Type B pancreatic cell (in vitro differentiated cells): Measurements from ENCODE around the gene CRTC1. TPM values are rescaled to one million over a fixed set of nuclear protein-coding genes. Genes with fewer than 3 reads are reported as not detected.
"Not testable (repeated sequence)": the region's sequence is repeated elsewhere in the genome, so short reads cannot be mapped to it uniquely, and the experiment has no call there.

Experiments used
- DNase-seq: peaks from one replicate; pipeline ENCODE4 v3.0.0; 2021; ENCODE audit warnings: mixed read lengths; ENCODE audit not compliant: unreplicated experiment; ENCODE audit errors: extremely low spot score
- H3K27ac Mint-ChIP-seq: 2 replicates; pipeline ENCODE4 v1.8.0; 2021; ENCODE audit warnings: mild to moderate bottlenecking, mixed read lengths
- H3K27me3 Mint-ChIP-seq: 2 replicates; pipeline ENCODE4 v1.8.0; 2021; ENCODE audit warnings: mixed read lengths
- H3K36me3 Mint-ChIP-seq: 2 replicates; pipeline ENCODE4 v1.8.0; 2021; ENCODE audit warnings: mixed read lengths
- H3K4me1 Mint-ChIP-seq: one replicate; pipeline ENCODE4 v1.8.0; 2021; ENCODE audit warnings: mixed read lengths; ENCODE audit not compliant: unreplicated experiment
- H3K4me3 Mint-ChIP-seq: 2 replicates; pipeline ENCODE4 v1.8.0; 2021; ENCODE audit warnings: mild to moderate bottlenecking, mixed read lengths
- H3K9me3 Mint-ChIP-seq: 2 replicates; pipeline ENCODE4 v1.8.0; 2021; ENCODE audit warnings: mixed read lengths
- CTCF ChIP-seq: fragments of 200-600 bp; sonication (generic); conservative IDR thresholded peaks from 2 replicates; pipeline ENCODE4 v1.5.0; 2021; ENCODE audit warnings: antibody characterized with exemption, mild to moderate bottlenecking
- total RNA-seq: library from RNA; stranded (reverse); gene quantifications from 2 replicates; pipeline ENCODE4 v1.2.1, GENCODE V29; 2021; ENCODE audit warnings: low replicate concordance

CRTC1 gene
- total RNA-seq, 1 donor from 2014 or later = 20.2 TPM

GRCh38 chr19:18730885-18731513 is 47.5 kb downstream of the CRTC1 start:
- no peaks in the 10 kb centered on the region for H3K36me3 Mint-ChIP-seq
- TF ChIP-seq CTCF = no peak
- H3K4me3 Mint-ChIP-seq = no peak overlapping the region
- H3K27me3 Mint-ChIP-seq = no peaks in the 10 kb centered on the region
- no peaks in the 10 kb centered on the region for H3K9me3 Mint-ChIP-seq
- no peak for DNase-seq
- H3K4me1 Mint-ChIP-seq = peaks cover 16% of the 10 kb centered on the region
- H3K27ac Mint-ChIP-seq = peak overlapping the region; percentile 14

- Mint-ChIP-seq H3K27me3 (no peaks in the 10 kb centered on the region), H3K36me3 (no peaks in the 10 kb centered on the region), H3K9me3 (no peaks in the 10 kb centered on the region), H3K27ac (peak overlapping the region; percentile 14), H3K4me3 (no peak overlapping the region), H3K4me1 (peaks cover 16% of the 10 kb centered on the region)
- no peak for TF ChIP-seq CTCF
- DNase-seq = peak; percentile 64
These were observed 48.1 kb downstream of the CRTC1 start for GRCh38 chr19:18731562-18732008.

GRCh38 chr19:18733196-18733647 is 49.7 kb downstream of the CRTC1 start:
- H3K36me3 Mint-ChIP-seq = no peaks in the 10 kb centered on the region
- no peak for TF ChIP-seq CTCF
- peaks cover 21% of the 10 kb centered on the region for H3K4me1 Mint-ChIP-seq
- H3K4me3 Mint-ChIP-seq = no peak overlapping the region
- no peaks in the 10 kb centered on the region for H3K9me3 Mint-ChIP-seq
- H3K27ac Mint-ChIP-seq = no peak overlapping the region
- no peaks in the 10 kb centered on the region for H3K27me3 Mint-ChIP-seq
- DNase-seq = no peak

- not testable (repeated sequence) for H3K27me3 Mint-ChIP-seq, DNase-seq, H3K4me3 Mint-ChIP-seq, H3K9me3 Mint-ChIP-seq, H3K36me3 Mint-ChIP-seq, H3K27ac Mint-ChIP-seq
- peaks cover 21% of the 10 kb centered on the region for H3K4me1 Mint-ChIP-seq
These were observed 50.4 kb downstream of the CRTC1 start for GRCh38 chr19:18733762-18734332.

- Mint-ChIP-seq H3K4me3 (no peak overlapping the region), H3K4me1 (peaks cover 21% of the 10 kb centered on the region), H3K36me3 (no peaks in the 10 kb centered on the region), H3K9me3 (no peaks in the 10 kb centered on the region), H3K27me3 (no peaks in the 10 kb centered on the region), H3K27ac (no peak overlapping the region)
- no peak for DNase-seq
- no peak for TF ChIP-seq CTCF
These were observed 51.8 kb downstream of the CRTC1 start for GRCh38 chr19:18735324-18735723.

- Mint-ChIP-seq H3K36me3 (no peaks in the 10 kb centered on the region), H3K4me1 (peaks cover 21% of the 10 kb centered on the region), H3K27me3 (no peaks in the 10 kb centered on the region), H3K9me3 (no peaks in the 10 kb centered on the region), H3K27ac (no peak overlapping the region), H3K4me3 (no peak overlapping the region)
- TF ChIP-seq CTCF = no peak
- DNase-seq = no peak
These were observed 52.3 kb downstream of the CRTC1 start for GRCh38 chr19:18735752-18736151.
